ENCODE data around the gene C1orf21. TPM values are rescaled to one million over a fixed set of nuclear protein-coding genes. Genes with fewer than 3 reads are reported as not detected.

Gene C1orf21
- total RNA-seq, 4 donors from 2014 or later: 24.0 to 43.0 (median 40.3) TPM

GRCh38 chr1:184563308-184563707, 176.5 kb downstream of the C1orf21 start:
- no peak for DNase-seq (ENCODE audit: low spot score)
- no peak for TF ChIP-seq CTCF (IDR thresholded peaks at IDR 0.05)
- no peak for ATAC-seq (ENCODE audit: low FRiP score)

- no peak for TF ChIP-seq CTCF (IDR thresholded peaks at IDR 0.05)
- DNase-seq (ENCODE audit: low spot score) (no peak), ATAC-seq (ENCODE audit: low FRiP score) (no peak)
Observed at GRCh38 chr1:184567009-184567408, 180.2 kb downstream of the C1orf21 start.

GRCh38 chr1:184567637-184568036, 180.8 kb downstream of the C1orf21 start:
- no peak for TF ChIP-seq CTCF (IDR thresholded peaks at IDR 0.05)
- ATAC-seq (ENCODE audit: low FRiP score) (no peak), DNase-seq (ENCODE audit: low spot score) (no peak)

- ATAC-seq (ENCODE audit: low FRiP score): no peak
- DNase-seq (ENCODE audit: low spot score): no peak
- no peak for TF ChIP-seq CTCF (IDR thresholded peaks at IDR 0.05)
Observed at GRCh38 chr1:184568148-184568547, 181.3 kb downstream of the C1orf21 start.

- DNase-seq (ENCODE audit: low spot score) (no peak), ATAC-seq (ENCODE audit: low FRiP score) (no peak)
- no peak for TF ChIP-seq CTCF (IDR thresholded peaks at IDR 0.05)
Observed at GRCh38 chr1:184569106-184569505, 182.3 kb downstream of the C1orf21 start.

GRCh38 chr1:184574588-184574987, 187.8 kb downstream of the C1orf21 start:
- no peak for ATAC-seq (ENCODE audit: low FRiP score)
- no peak for DNase-seq (ENCODE audit: low spot score)
- no peak for TF ChIP-seq CTCF (IDR thresholded peaks at IDR 0.05)

- TF ChIP-seq CTCF (IDR thresholded peaks at IDR 0.05): no peak
- no peak for DNase-seq (ENCODE audit: low spot score)
- ATAC-seq (ENCODE audit: low FRiP score): peak; percentile 48
Observed at GRCh38 chr1:184576822-184577221, 190.0 kb downstream of the C1orf21 start.

All from omental fat pad (tissue), 4 donors.